Dendritic cell treated with granulocyte-macrophage colony-stimulating factor and Interleukin-4, amounts not matched to agents 40 ng/mL and 50 ng/mL, for 4 days (primary cell): ENCODE data around the gene KCNB1.

Experiments used
- H3K27ac Mint-ChIP-seq: one replicate; pipeline ENCODE4 v1.8.0; 2022; ENCODE audit warnings: mild to moderate bottlenecking, mixed read lengths
- H3K27me3 Mint-ChIP-seq: one replicate; pipeline ENCODE4 v1.8.0; 2022; ENCODE audit warnings: mild to moderate bottlenecking, mixed read lengths
- H3K36me3 Mint-ChIP-seq: one replicate; pipeline ENCODE4 v1.8.0; 2022; ENCODE audit warnings: low read depth, mixed read lengths
- H3K4me1 Mint-ChIP-seq: one replicate; pipeline ENCODE4 v1.8.0; 2022; ENCODE audit warnings: low read depth, mixed read lengths
- H3K4me3 Mint-ChIP-seq: one replicate; pipeline ENCODE4 v1.8.0; 2022; ENCODE audit warnings: mild to moderate bottlenecking, moderate library complexity, mixed read lengths
- H3K9me3 Mint-ChIP-seq: one replicate; pipeline ENCODE4 v1.8.0; 2022; ENCODE audit warnings: mixed read lengths
- intact Hi-C: fragments of 100-400 bp; cut with micrococcal nuclease; formaldehyde crosslinking; loops from one replicate; pipeline ENCODE4 v1.15.0; 2022

Gene KCNB1

DNA sequence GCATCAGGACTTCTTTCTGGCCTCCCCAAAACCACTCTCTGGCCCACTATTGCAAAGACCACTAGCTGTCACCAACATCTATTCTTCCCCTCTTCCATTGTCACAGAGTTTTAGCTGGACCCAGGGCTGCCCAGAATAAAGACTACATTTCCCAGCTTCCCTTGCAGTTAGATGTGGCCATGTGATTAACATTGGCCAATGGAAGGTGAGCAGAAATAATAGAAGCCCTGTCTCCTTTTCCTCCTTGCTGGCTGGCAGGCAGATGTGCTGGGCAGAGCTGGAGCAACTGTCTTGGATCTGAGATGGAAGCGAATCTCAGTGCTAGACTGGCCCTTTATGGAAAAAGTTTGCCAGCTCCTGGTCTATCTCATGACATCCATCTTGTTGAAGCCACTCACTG, 97.0 kb downstream of the KCNB1 start:
- H3K36me3 Mint-ChIP-seq = no peaks in the 10 kb centered on the region
- peaks cover 17% of the 10 kb centered on the region for H3K27me3 Mint-ChIP-seq

DNA sequence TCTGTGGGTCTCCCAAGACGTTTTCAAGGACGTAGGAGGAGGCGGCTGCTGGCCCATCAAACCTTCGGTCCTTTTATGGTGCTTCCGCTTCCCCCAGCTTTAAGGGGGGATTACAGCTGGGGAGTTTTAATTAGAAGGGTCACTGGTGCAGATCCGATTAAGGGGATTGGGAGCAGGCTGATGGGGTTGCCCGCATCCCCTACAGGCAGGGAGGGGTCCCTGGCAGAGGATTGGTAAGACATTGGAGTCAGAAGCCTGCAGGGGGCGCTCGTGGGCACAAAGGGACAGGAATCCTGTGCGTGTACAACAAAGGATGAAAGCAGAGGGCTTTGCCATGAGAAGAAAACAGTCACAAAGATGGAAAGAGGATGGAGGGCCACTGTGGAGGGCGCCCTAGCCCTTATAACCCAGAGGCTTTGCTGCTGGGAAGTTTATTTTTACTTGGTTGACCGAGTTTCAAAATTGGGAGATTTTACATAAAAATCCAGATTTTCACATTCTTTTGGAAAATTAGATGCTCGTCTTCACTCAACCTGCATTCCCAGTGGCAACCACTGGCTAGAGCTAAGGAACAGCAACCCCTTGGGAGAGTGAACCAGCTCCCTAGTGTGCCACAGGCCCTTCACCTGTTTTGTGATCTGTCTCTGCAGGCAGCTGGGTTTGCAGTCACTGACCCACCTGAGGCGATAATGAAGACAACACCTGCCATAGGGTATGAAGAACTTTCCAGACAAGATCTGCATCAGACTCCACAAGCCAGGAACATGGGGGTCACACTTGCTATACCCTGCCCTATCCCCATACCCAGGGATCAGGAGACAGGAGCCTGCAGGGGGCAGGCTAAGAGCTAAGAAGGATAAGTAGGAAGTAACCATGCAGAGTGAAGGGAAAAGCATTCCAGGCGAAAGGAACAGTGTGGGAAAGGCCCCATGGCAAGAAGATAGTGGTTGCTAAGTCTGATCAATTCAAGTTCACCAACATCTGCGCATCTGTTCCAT, 97.7 kb downstream of the KCNB1 start:
- Mint-ChIP-seq H3K27ac (no peak overlapping the region), H3K4me1 (peaks cover 4% of the 10 kb centered on the region), H3K4me3 (no peak overlapping the region), H3K36me3 (no peaks in the 10 kb centered on the region), H3K27me3 (peaks cover 20% of the 10 kb centered on the region), H3K9me3 (peaks cover 13% of the 10 kb centered on the region)
- intact Hi-C loops = loop anchor here (10.0 kb wide), 1 partner anchor 100 kb away; the partner anchor contains the start of gene KCNB1

More for the DNA sequence above, 97.0 kb downstream of the KCNB1 start:
- H3K9me3 Mint-ChIP-seq = peaks cover 13% of the 10 kb centered on the region
- intact Hi-C loops = loop anchor here (10.0 kb wide), 1 partner anchor 99 kb away; the partner anchor contains the start of gene KCNB1
- H3K4me1 Mint-ChIP-seq = peaks cover 4% of the 10 kb centered on the region
- no peak overlapping the region for H3K27ac Mint-ChIP-seq
- H3K4me3 Mint-ChIP-seq = no peak overlapping the region

- Mint-ChIP-seq H3K27me3 (peaks cover 12% of the 10 kb centered on the region), H3K27ac (no peak overlapping the region), H3K4me3 (no peak overlapping the region), H3K9me3 (peaks cover 13% of the 10 kb centered on the region), H3K36me3 (no peaks in the 10 kb centered on the region), H3K4me1 (peaks cover 4% of the 10 kb centered on the region)
- intact Hi-C loops = loop anchor here (10.0 kb wide), 1 partner anchor 103 kb away; the partner anchor contains the start of gene KCNB1
These were observed 100.6 kb downstream of the KCNB1 start for GRCh38 chr20:49381558-49382493.

DNA sequence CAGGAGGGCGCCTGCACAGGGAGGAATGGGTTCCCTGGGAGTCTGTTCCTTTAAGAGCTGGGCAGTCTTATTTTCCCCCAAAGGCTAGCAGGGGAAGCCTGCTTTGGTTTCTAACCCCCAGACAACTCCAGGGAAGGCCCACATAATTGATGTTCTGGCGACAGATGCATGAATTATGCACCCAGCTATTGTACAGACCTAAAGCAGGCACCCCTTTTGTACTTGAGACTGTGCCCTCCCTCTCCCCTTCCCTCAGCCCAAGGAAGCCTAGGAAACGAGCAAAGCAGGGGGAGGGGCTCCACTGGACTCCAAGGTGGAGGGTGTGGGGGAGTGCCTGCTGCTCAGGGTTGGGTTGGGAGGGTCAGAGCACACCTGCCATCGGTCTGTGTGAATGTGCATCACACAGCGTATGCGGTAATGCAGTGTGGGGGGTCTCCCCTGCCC, 102.1 kb downstream of the KCNB1 start:
- intact Hi-C loops = loop anchor here (10.0 kb wide), 1 partner anchor 104 kb away; the partner anchor contains the start of gene KCNB1
- H3K4me3 Mint-ChIP-seq = no peak overlapping the region
- H3K9me3 Mint-ChIP-seq = peaks cover 3% of the 10 kb centered on the region
- no peak overlapping the region for H3K27ac Mint-ChIP-seq
- H3K36me3 Mint-ChIP-seq = no peaks in the 10 kb centered on the region
- H3K27me3 Mint-ChIP-seq = peaks cover 17% of the 10 kb centered on the region
- H3K4me1 Mint-ChIP-seq = peaks cover 4% of the 10 kb centered on the region

DNA sequence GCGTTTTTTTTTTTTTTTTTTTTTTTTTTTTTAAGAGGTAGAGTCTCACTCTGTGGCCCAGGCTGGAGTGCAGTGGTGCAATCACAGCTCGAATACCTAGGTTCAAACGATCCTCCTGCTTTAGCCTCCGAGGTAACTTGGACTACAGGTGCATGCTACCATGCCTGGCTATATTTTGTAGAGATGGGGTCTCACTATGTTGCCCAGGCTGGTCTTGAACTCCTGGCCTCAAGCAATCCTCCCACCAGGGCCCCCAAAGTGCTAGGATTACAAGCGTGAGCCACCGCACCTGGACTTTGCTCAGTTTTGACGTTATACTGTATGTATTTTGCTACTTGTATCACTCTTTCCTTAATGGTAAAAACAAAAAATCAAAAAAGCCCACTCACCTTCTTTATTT, 103.1 kb downstream of the KCNB1 start:
- Mint-ChIP-seq H3K27ac (no peak overlapping the region), H3K9me3 (no peaks in the 10 kb centered on the region), H3K4me3 (no peak overlapping the region), H3K4me1 (peaks cover under 1% of the 10 kb centered on the region), H3K27me3 (peaks cover 17% of the 10 kb centered on the region), H3K36me3 (no peaks in the 10 kb centered on the region)
- intact Hi-C loops = no loop called here

DNA sequence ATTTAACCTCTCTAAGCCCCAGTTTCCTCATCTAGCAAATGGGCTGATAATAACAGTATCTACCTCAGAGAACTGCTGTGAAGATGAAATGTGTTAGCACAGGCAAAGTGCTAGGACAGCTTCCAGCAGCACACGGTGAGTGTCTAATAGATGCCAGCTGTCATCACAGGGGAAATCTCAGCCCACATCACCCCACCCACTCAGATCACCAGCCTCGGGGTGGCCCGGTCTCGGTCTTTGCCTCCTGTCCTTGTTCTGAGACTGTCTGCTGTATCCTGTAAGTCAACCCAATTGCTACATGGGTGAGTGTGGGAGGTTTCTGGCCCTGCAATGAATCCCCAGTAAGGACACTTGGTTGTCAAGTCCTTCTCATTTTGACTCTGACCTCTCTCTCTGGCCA, 105.1 kb downstream of the KCNB1 start:
- Mint-ChIP-seq H3K4me3 (no peak overlapping the region), H3K27me3 (peaks cover 18% of the 10 kb centered on the region), H3K27ac (no peak overlapping the region), H3K36me3 (no peaks in the 10 kb centered on the region), H3K4me1 (no peaks in the 10 kb centered on the region), H3K9me3 (no peaks in the 10 kb centered on the region)
- intact Hi-C loops = no loop called here

- Mint-ChIP-seq H3K36me3 (no peaks in the 10 kb centered on the region), H3K4me3 (no peak overlapping the region), H3K4me1 (no peaks in the 10 kb centered on the region), H3K9me3 (no peaks in the 10 kb centered on the region), H3K27ac (no peak overlapping the region), H3K27me3 (peaks cover 19% of the 10 kb centered on the region)
- intact Hi-C loops = no loop called here
These were observed 107.3 kb downstream of the KCNB1 start for GRCh38 chr20:49375170-49375569.

DNA sequence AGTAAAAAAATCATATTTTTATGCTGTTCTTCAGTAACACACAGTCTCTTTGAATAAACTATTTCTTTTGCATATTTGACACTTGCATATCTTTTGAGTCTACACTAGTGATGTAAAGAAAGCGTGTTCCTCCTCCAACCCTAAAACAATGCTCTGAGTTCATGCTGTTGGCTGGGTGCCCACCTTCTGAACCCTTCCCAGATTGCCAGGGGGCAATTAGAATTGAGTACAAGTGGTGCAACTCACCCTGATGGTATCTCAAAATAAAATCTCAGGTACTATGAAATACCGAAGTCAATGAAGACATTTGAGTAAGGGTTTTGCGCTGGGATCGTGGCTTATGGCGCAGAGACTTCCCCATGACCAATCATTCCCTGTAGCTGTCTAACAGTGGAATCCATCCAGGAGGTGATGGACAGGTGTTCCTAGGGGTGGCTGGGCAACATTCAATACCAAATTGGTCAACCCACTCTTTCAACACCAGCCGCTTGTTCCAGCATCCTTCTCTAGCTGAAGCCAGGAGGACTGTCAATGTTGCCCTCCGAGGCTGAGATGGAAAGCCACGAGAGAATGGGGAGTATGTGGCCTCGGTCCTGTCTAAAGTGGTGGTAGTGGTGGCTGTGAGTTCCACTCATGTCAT, 110.3 kb downstream of the KCNB1 start:
- Mint-ChIP-seq H3K4me1 (no peaks in the 10 kb centered on the region), H3K27ac (no peak overlapping the region), H3K27me3 (peaks cover 29% of the 10 kb centered on the region), H3K9me3 (no peaks in the 10 kb centered on the region), H3K36me3 (no peaks in the 10 kb centered on the region), H3K4me3 (no peak overlapping the region)
- intact Hi-C loops = no loop called here

DNA sequence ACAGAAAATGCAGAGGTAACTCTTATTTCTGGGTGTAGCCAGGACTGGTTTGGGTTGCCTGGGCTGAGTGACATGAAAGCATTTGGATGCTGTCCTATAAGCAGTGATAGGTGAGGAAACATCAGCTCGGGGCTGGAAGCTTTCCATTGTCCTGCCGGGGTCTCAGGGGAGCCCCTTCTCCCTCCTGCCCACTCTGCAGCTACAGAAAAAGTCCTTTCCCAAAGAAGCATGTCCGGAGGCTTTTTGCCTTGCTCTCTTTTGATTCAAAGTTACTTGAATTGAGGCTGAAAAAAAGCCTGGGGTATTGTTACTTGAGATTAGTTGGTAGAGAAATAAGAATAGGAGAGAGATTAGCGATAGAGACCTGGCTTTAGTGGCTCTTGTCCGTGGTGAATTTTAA, 113.9 kb downstream of the KCNB1 start:
- peaks cover 26% of the 10 kb centered on the region for H3K27me3 Mint-ChIP-seq
- H3K27ac Mint-ChIP-seq = no peak overlapping the region
- no peaks in the 10 kb centered on the region for H3K9me3 Mint-ChIP-seq
- intact Hi-C loops = no loop called here
- no peaks in the 10 kb centered on the region for H3K36me3 Mint-ChIP-seq
- H3K4me3 Mint-ChIP-seq = no peak overlapping the region
- no peaks in the 10 kb centered on the region for H3K4me1 Mint-ChIP-seq

GRCh38 chr20:49367113-49367512, 115.4 kb downstream of the KCNB1 start:
- Mint-ChIP-seq H3K36me3 (no peaks in the 10 kb centered on the region), H3K4me3 (no peak overlapping the region), H3K27me3 (peaks cover 25% of the 10 kb centered on the region), H3K4me1 (no peaks in the 10 kb centered on the region), H3K27ac (no peak overlapping the region), H3K9me3 (no peaks in the 10 kb centered on the region)
- intact Hi-C loops = no loop called here

DNA sequence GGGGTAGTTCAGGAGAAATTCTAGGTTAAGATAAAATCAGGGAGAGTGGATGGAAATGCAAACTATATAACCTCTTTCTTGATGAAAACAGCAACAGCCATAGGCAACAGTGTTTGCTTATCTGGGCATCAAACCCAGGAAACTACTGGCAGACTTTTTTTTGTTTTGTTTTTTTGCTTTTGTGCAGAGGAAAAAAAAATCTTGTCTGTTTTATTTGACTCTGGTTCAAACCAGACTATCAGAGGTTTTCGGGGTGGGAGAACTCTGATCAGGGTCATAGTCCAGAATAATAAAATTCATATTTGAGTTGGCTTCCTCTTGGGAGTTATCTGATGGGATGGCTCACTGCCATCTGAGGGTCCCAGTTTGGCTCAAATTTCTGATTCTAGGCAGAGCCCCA, 115.8 kb downstream of the KCNB1 start:
- Mint-ChIP-seq H3K4me3 (no peak overlapping the region), H3K4me1 (no peaks in the 10 kb centered on the region), H3K36me3 (no peaks in the 10 kb centered on the region), H3K27me3 (peaks cover 25% of the 10 kb centered on the region), H3K27ac (no peak overlapping the region), H3K9me3 (no peaks in the 10 kb centered on the region)
- intact Hi-C loops = no loop called here

- no peak overlapping the region for H3K4me3 Mint-ChIP-seq
- intact Hi-C loops = no loop called here
- H3K4me1 Mint-ChIP-seq = no peaks in the 10 kb centered on the region
- peaks cover 8% of the 10 kb centered on the region for H3K27me3 Mint-ChIP-seq
- no peaks in the 10 kb centered on the region for H3K9me3 Mint-ChIP-seq
- H3K27ac Mint-ChIP-seq = no peak overlapping the region
- no peaks in the 10 kb centered on the region for H3K36me3 Mint-ChIP-seq
These were observed 120.4 kb downstream of the KCNB1 start for GRCh38 chr20:49361862-49362660.
